WTC11 (cell line): ENCODE data around the gene RANBP3. TPM values are rescaled to one million over a fixed set of nuclear protein-coding genes. Genes with fewer than 3 reads are reported as not detected.
A peak's percentile ranks its signal among the peaks of the same experiment; 100 is the strongest.

ENCODE experiments used
- ATAC-seq: fragments of 200-7000 bp; cut with Tn5 transposase; 2 replicates; pipeline ENCODE4 v1.10.0; 2021; ENCODE audit warnings: mild to moderate bottlenecking, moderate library complexity
- CTCF ChIA-PET: fragments of 300-600 bp; sonication (Branson Sonifier 250); formaldehyde crosslinking; loops from one replicate; lab custom pipeline; 2021; ENCODE audit warnings: antibody characterized with exemption; lab: Charles Lee
- POLR2A ChIA-PET: fragments of 350-600 bp; sonication (Branson Sonifier 250); formaldehyde crosslinking; loops from one replicate; lab custom pipeline; 2021; ENCODE audit warnings: antibody characterized with exemption; lab: Charles Lee
- DNase-seq: peaks from one replicate; pipeline ENCODE4 v3.0.0; 2021; ENCODE audit warnings: low spot score
- H3K27ac Mint-ChIP-seq: 2 replicates; pipeline ENCODE4 v1.8.0; 2021; ENCODE audit warnings: mixed read lengths
- H3K27me3 Mint-ChIP-seq: 2 replicates; pipeline ENCODE4 v1.8.0; 2021; ENCODE audit warnings: low read depth, mild to moderate bottlenecking, moderate library complexity, mixed read lengths
- H3K36me3 Mint-ChIP-seq: 2 replicates; pipeline ENCODE4 v1.8.0; 2021; ENCODE audit warnings: mixed read lengths
- H3K4me1 Mint-ChIP-seq: 2 replicates; pipeline ENCODE4 v1.8.0; 2022; ENCODE audit warnings: mixed read lengths
- H3K4me3 Mint-ChIP-seq: 2 replicates; pipeline ENCODE4 v1.8.0; 2021; ENCODE audit warnings: mild to moderate bottlenecking, moderate library complexity, mixed read lengths
- H3K9me3 Mint-ChIP-seq: 2 replicates; pipeline ENCODE4 v1.8.0; 2021; ENCODE audit warnings: mixed read lengths
- GRHL2 ChIP-seq: fragments of 250-450 bp; sonication (Bioruptor Pico); IDR thresholded peaks from 2 replicates; pipeline ENCODE4 v1.8.0; 2022; ENCODE audit warnings: mild to moderate bottlenecking, moderate library complexity; ENCODE audit not compliant: insufficient replicate concordance, severe bottlenecking
- JAZF1 ChIP-seq: fragments of 250-450 bp; sonication (Bioruptor Pico); IDR thresholded peaks from 2 replicates; pipeline ENCODE4 v1.9.0; 2021; ENCODE audit warnings: moderate library complexity, mild to moderate bottlenecking, inconsistent platforms
- KAT7 ChIP-seq: sonication (generic); formaldehyde crosslinking; IDR thresholded peaks from 2 replicates; pipeline ENCODE4 v1.8.1; 2023; ENCODE audit warnings: missing genetic modification reagents, mild to moderate bottlenecking, borderline replicate concordance
- NFYB ChIP-seq: sonication (generic); formaldehyde crosslinking; conservative IDR thresholded peaks from 2 replicates; pipeline ENCODE4 v1.8.0; 2022; ENCODE audit warnings: low read depth, missing genetic modification reagents
- NR2C2 ChIP-seq: sonication (generic); formaldehyde crosslinking; IDR thresholded peaks from 2 replicates; pipeline ENCODE4 v1.8.0; 2022; ENCODE audit warnings: mild to moderate bottlenecking, missing genetic modification reagents
- SP1 ChIP-seq: sonication (generic); formaldehyde crosslinking; conservative IDR thresholded peaks from 2 replicates; pipeline ENCODE4 v1.8.1; 2022; ENCODE audit warnings: missing genetic modification reagents
- TEAD1 ChIP-seq: sonication (generic); formaldehyde crosslinking; IDR thresholded peaks from 2 replicates; pipeline ENCODE4 v1.8.0; 2022; ENCODE audit warnings: mild to moderate bottlenecking, missing genetic modification reagents
- TEAD4 ChIP-seq: sonication (generic); formaldehyde crosslinking; IDR thresholded peaks from 2 replicates; pipeline ENCODE4 v1.8.0; 2022; ENCODE audit warnings: mild to moderate bottlenecking, missing genetic modification reagents
- ZNF317 ChIP-seq: sonication (generic); formaldehyde crosslinking; IDR thresholded peaks from 2 replicates; pipeline ENCODE4 v1.8.1; 2023; ENCODE audit warnings: low read depth, mild to moderate bottlenecking, moderate library complexity, missing genetic modification reagents, borderline replicate concordance
- total RNA-seq: library from RNA; stranded (reverse); gene quantifications from 3 replicates; pipeline ENCODE4 v1.2.3, GENCODE V29; 2021
- TF ChIP-seq, protein P1 (sequence below): fragments of 250-450 bp; sonication (Bioruptor Pico); IDR thresholded peaks from 2 replicates; pipeline ENCODE4 v1.9.0; 2021; ENCODE audit warnings: moderate library complexity, mild to moderate bottlenecking, inconsistent platforms, borderline replicate concordance
- TF ChIP-seq, protein P2 (sequence below): sonication (generic); formaldehyde crosslinking; IDR thresholded peaks from 2 replicates; pipeline ENCODE4 v1.8.0; 2022; ENCODE audit warnings: mild to moderate bottlenecking, missing genetic modification reagents
- TF ChIP-seq, protein P3 (sequence below): sonication (generic); formaldehyde crosslinking; IDR thresholded peaks from 2 replicates; pipeline ENCODE4 v1.8.1; 2022; ENCODE audit warnings: low read depth, mild to moderate bottlenecking, moderate library complexity, missing genetic modification reagents, borderline replicate concordance
- TF ChIP-seq, protein P4 (sequence below): fragments of 200-600 bp; IDR thresholded peaks from 2 replicates; pipeline ENCODE4 v1.8.0; 2022; ENCODE audit warnings: antibody characterized with exemption
- TF ChIP-seq, protein P5 (sequence below): sonication (generic); formaldehyde crosslinking; IDR thresholded peaks from 2 replicates; pipeline ENCODE4 v1.8.0; 2022; ENCODE audit warnings: mild to moderate bottlenecking, missing genetic modification reagents
- TF ChIP-seq, protein P6 (sequence below): sonication (generic); formaldehyde crosslinking; IDR thresholded peaks from 2 replicates; pipeline ENCODE4 v1.8.1; 2023; ENCODE audit warnings: mild to moderate bottlenecking, missing genetic modification reagents, borderline replicate concordance
- TF ChIP-seq, protein P7 (sequence below): sonication (generic); formaldehyde crosslinking; IDR thresholded peaks from 2 replicates; pipeline ENCODE4 v1.8.1; 2023; ENCODE audit warnings: mild to moderate bottlenecking, missing genetic modification reagents, moderate library complexity
- TF ChIP-seq, protein P8 (sequence below): sonication (generic); formaldehyde crosslinking; IDR thresholded peaks from 2 replicates; pipeline ENCODE4 v1.8.1; 2023; ENCODE audit warnings: mild to moderate bottlenecking, missing genetic modification reagents

Gene RANBP3
- total RNA-seq, 1 experiment from 2014 or later, result 76.3 TPM

DNA sequence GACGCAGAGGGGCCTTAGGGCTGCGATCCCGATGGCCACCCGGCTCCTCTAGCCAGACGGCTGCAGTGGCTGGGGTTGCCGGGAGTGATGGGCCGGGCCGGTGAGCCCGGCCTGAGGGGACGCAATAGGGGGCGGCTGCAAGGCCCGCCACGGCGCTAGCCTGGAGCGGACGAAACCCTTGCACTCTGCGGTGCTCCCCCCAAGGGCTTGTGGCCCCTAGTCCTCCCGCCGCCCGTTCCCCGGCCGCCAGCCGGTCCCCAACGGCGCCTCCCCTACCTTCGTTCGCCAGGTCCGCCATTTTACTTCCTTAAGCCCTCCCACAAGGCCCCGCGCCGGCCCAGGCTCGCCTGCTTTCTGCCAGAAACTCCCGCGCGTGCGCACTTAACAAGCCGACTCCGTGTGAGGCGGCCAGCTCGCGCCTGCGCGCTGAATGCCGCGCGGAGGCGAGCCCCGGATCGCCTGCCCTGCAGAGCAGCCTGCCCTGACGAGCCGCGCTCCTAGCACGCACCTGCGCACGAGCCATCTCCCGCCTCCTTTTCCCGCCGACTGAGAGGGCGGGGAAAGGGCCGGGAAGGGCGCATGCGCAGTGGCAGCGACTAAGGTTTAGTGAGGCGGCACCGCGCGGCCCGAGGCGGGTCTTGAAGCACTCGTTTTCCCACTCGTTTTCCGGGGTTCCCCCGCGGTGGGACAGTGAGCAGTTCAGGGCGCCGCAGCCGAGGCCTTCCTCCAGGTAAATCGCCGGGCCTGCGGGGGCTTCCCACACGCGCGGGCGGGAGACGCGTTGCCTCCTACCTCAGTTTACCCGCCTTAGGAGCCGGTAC, at the start of gene RANBP3 (continued):
- TF ChIP-seq, protein P1, sequence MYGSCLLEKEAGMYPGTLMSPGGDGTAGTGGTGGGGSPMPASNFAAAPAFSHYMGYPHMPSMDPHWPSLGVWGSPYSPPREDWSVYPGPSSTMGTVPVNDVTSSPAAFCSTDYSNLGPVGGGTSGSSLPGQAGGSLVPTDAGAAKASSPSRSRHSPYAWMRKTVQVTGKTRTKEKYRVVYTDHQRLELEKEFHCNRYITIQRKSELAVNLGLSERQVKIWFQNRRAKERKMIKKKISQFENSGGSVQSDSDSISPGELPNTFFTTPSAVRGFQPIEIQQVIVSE (CRISPR knock-in tag), result no peak
- TF ChIP-seq GRHL2 (CRISPR knock-in tag) (no peak), ZNF317 (CRISPR knock-in tag) (peak; percentile 85), NFYB (CRISPR knock-in tag) (peak; percentile 59), NR2C2 (CRISPR knock-in tag) (peak; percentile 86), TEAD1 (CRISPR knock-in tag) (peak; percentile 100), SP1 (CRISPR knock-in tag) (peak; percentile 96)
- TF ChIP-seq, protein P2, sequence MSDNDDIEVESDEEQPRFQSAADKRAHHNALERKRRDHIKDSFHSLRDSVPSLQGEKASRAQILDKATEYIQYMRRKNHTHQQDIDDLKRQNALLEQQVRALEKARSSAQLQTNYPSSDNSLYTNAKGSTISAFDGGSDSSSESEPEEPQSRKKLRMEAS, result peak; percentile 100
- TF ChIP-seq, protein P3, sequence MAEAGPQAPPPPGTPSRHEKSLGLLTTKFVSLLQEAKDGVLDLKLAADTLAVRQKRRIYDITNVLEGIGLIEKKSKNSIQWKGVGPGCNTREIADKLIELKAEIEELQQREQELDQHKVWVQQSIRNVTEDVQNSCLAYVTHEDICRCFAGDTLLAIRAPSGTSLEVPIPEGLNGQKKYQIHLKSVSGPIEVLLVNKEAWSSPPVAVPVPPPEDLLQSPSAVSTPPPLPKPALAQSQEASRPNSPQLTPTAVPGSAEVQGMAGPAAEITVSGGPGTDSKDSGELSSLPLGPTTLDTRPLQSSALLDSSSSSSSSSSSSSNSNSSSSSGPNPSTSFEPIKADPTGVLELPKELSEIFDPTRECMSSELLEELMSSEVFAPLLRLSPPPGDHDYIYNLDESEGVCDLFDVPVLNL (CRISPR knock-in tag), result peak; percentile 97
- TF ChIP-seq, protein P4, sequence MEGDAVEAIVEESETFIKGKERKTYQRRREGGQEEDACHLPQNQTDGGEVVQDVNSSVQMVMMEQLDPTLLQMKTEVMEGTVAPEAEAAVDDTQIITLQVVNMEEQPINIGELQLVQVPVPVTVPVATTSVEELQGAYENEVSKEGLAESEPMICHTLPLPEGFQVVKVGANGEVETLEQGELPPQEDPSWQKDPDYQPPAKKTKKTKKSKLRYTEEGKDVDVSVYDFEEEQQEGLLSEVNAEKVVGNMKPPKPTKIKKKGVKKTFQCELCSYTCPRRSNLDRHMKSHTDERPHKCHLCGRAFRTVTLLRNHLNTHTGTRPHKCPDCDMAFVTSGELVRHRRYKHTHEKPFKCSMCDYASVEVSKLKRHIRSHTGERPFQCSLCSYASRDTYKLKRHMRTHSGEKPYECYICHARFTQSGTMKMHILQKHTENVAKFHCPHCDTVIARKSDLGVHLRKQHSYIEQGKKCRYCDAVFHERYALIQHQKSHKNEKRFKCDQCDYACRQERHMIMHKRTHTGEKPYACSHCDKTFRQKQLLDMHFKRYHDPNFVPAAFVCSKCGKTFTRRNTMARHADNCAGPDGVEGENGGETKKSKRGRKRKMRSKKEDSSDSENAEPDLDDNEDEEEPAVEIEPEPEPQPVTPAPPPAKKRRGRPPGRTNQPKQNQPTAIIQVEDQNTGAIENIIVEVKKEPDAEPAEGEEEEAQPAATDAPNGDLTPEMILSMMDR, result no peak
- TF ChIP-seq, protein P5, sequence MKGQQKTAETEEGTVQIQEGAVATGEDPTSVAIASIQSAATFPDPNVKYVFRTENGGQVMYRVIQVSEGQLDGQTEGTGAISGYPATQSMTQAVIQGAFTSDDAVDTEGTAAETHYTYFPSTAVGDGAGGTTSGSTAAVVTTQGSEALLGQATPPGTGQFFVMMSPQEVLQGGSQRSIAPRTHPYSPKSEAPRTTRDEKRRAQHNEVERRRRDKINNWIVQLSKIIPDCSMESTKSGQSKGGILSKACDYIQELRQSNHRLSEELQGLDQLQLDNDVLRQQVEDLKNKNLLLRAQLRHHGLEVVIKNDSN, result peak; percentile 92

DNA sequence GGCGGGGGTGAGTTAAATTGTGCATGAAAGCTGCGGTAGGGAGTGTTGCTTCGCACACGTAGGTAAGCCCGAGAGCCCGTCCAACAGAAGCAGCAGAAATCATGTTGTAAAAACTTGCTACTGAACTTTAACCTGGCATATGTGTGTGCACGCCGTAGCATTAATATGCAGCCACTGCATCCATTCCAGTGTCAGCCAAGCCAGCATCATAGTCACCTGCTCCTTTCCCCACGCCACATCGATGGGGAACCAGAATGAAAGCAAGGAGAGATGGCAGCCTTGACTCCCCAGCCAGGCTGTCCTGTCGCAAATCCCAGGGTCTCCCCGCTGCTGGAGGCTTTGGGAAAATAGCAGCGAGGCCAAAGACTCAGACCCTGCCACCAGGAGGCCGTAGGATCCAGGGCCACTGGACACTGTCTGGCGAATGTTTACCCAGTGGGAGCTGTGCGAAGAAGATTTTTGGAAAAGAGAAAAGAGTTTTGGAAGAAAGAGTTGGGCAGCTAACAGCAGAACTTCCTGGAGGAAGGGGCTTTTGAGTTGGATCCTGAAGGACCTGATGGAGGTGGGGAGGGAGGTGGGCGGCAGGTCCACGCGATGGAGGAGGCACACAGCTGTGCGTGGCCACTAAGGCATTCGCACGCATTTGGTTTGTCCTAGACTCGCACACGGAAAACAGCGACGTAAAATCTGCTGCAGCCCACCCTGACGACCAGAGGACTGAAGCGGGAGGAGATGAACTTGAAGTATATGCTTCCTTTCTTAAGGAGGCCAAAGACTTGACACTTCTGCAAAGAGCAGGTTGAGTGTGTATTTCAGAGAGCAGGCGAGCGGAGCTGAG, 48.7 kb upstream of the RANBP3 start:
- POLR2A ChIA-PET, result interaction anchor here (0.7 kb wide), 1 partner anchor 794 kb away, joined by 3 read pairs; no protein-coding TSS in a partner anchor
- ATAC-seq (no peak), DNase-seq (no peak)
- Mint-ChIP-seq H3K4me1 (0 out of 2 replicates have a peak, but pooled peaks cover 6% of the 10 kb centered on the region), H3K36me3 (no peaks in the 10 kb centered on the region), H3K27ac (no peak overlapping the region), H3K4me3 (no peak overlapping the region), H3K9me3 (no peaks in the 10 kb centered on the region), H3K27me3 (peaks cover 12% of the 10 kb centered on the region)
- CTCF ChIA-PET, result interaction anchor here (1.1 to 3.1 kb wide), 4 partner anchors 22 to 223 kb away, joined by 3 to 13 read pairs (median 6); no protein-coding TSS in a partner anchor
- TF ChIP-seq, protein P6, sequence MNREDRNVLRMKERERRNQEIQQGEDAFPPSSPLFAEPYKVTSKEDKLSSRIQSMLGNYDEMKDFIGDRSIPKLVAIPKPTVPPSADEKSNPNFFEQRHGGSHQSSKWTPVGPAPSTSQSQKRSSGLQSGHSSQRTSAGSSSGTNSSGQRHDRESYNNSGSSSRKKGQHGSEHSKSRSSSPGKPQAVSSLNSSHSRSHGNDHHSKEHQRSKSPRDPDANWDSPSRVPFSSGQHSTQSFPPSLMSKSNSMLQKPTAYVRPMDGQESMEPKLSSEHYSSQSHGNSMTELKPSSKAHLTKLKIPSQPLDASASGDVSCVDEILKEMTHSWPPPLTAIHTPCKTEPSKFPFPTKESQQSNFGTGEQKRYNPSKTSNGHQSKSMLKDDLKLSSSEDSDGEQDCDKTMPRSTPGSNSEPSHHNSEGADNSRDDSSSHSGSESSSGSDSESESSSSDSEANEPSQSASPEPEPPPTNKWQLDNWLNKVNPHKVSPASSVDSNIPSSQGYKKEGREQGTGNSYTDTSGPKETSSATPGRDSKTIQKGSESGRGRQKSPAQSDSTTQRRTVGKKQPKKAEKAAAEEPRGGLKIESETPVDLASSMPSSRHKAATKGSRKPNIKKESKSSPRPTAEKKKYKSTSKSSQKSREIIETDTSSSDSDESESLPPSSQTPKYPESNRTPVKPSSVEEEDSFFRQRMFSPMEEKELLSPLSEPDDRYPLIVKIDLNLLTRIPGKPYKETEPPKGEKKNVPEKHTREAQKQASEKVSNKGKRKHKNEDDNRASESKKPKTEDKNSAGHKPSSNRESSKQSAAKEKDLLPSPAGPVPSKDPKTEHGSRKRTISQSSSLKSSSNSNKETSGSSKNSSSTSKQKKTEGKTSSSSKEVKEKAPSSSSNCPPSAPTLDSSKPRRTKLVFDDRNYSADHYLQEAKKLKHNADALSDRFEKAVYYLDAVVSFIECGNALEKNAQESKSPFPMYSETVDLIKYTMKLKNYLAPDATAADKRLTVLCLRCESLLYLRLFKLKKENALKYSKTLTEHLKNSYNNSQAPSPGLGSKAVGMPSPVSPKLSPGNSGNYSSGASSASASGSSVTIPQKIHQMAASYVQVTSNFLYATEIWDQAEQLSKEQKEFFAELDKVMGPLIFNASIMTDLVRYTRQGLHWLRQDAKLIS (CRISPR knock-in tag), result no peak
- TF ChIP-seq ZNF317 (CRISPR knock-in tag) (no peak), JAZF1 (no peak), TEAD4 (CRISPR knock-in tag) (no peak), KAT7 (CRISPR knock-in tag) (no peak)
- TF ChIP-seq, protein P7, sequence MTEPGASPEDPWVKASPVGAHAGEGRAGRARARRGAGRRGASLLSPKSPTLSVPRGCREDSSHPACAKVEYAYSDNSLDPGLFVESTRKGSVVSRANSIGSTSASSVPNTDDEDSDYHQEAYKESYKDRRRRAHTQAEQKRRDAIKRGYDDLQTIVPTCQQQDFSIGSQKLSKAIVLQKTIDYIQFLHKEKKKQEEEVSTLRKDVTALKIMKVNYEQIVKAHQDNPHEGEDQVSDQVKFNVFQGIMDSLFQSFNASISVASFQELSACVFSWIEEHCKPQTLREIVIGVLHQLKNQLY (CRISPR knock-in tag), result no peak
- TF ChIP-seq, protein P8, sequence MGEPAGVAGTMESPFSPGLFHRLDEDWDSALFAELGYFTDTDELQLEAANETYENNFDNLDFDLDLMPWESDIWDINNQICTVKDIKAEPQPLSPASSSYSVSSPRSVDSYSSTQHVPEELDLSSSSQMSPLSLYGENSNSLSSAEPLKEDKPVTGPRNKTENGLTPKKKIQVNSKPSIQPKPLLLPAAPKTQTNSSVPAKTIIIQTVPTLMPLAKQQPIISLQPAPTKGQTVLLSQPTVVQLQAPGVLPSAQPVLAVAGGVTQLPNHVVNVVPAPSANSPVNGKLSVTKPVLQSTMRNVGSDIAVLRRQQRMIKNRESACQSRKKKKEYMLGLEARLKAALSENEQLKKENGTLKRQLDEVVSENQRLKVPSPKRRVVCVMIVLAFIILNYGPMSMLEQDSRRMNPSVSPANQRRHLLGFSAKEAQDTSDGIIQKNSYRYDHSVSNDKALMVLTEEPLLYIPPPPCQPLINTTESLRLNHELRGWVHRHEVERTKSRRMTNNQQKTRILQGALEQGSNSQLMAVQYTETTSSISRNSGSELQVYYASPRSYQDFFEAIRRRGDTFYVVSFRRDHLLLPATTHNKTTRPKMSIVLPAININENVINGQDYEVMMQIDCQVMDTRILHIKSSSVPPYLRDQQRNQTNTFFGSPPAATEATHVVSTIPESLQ (CRISPR knock-in tag), result no peak
- TF ChIP-seq, protein P5, result no peak
